ENCODE data around the gene FOXP1.

The FOXP1 gene

GRCh38 chr3:71451812-71452211, 131.7 kb downstream of the FOXP1 start:
- no peaks in the 10 kb centered on the region for H3K27me3 ChIP-seq
- TF ChIP-seq CTCF (IDR thresholded peaks at IDR 0.05) = no peak
- H3K36me3 ChIP-seq = no peaks in the 10 kb centered on the region
- peaks cover 76 to 79% of the 10 kb centered on the region in 2 experiments for H3K4me1 ChIP-seq (ENCODE audit: control insufficient read depth in 1 of 2, insufficient read depth in 1 of 2, low read depth in 1 of 2, low read length in 1 of 2)
- H3K9me3 ChIP-seq = no peaks in the 10 kb centered on the region
- H3K4me3 ChIP-seq (ENCODE audit: low read depth in 1 of 2, low read length in 1 of 2) = no peak overlapping the region
- peak overlapping the region; percentile 5 for H3K27ac ChIP-seq

- no peaks in the 10 kb centered on the region for H3K36me3 ChIP-seq
- H3K27ac ChIP-seq = peak overlapping the region; percentile 5
- H3K9me3 ChIP-seq = no peaks in the 10 kb centered on the region
- TF ChIP-seq CTCF (IDR thresholded peaks at IDR 0.05) = no peak
- no peak overlapping the region for H3K4me3 ChIP-seq (ENCODE audit: low read depth in 1 of 2, low read length in 1 of 2)
- no peaks in the 10 kb centered on the region for H3K27me3 ChIP-seq
- peaks cover 76 to 79% of the 10 kb centered on the region in 2 experiments for H3K4me1 ChIP-seq (ENCODE audit: control insufficient read depth in 1 of 2, insufficient read depth in 1 of 2, low read depth in 1 of 2, low read length in 1 of 2)
These were observed 132.5 kb downstream of the FOXP1 start for GRCh38 chr3:71451060-71451459.

- Histone ChIP-seq H3K9me3 (no peaks in the 10 kb centered on the region), H3K27me3 (no peaks in the 10 kb centered on the region), H3K4me1 (ENCODE audit: control insufficient read depth in 1 of 2, insufficient read depth in 1 of 2, low read depth in 1 of 2, low read length in 1 of 2) (peaks cover 76 to 79% of the 10 kb centered on the region in 2 experiments), H3K4me3 (ENCODE audit: low read depth in 1 of 2, low read length in 1 of 2) (no peak overlapping the region), H3K27ac (no peak overlapping the region), H3K36me3 (no peaks in the 10 kb centered on the region)
- TF ChIP-seq CTCF (IDR thresholded peaks at IDR 0.05) = no peak
These were observed 133.4 kb downstream of the FOXP1 start for GRCh38 chr3:71450162-71450561.

- Histone ChIP-seq H3K27ac (peak overlapping the region; percentile 99), H3K27me3 (no peaks in the 10 kb centered on the region), H3K4me3 (ENCODE audit: low read depth in 1 of 2, low read length in 1 of 2) (no peak overlapping the region), H3K36me3 (no peaks in the 10 kb centered on the region), H3K4me1 (ENCODE audit: control insufficient read depth in 1 of 2, insufficient read depth in 1 of 2, low read depth in 1 of 2, low read length in 1 of 2) (peaks cover 78 to 80% of the 10 kb centered on the region in 2 experiments), H3K9me3 (no peaks in the 10 kb centered on the region)
- TF ChIP-seq CTCF (IDR thresholded peaks at IDR 0.05) = no peak
These were observed 135.7 kb downstream of the FOXP1 start for GRCh38 chr3:71447803-71448202.

- H3K9me3 ChIP-seq = no peaks in the 10 kb centered on the region
- no peaks in the 10 kb centered on the region for H3K36me3 ChIP-seq
- no peak overlapping the region for H3K4me3 ChIP-seq (ENCODE audit: low read depth in 1 of 2, low read length in 1 of 2)
- H3K27me3 ChIP-seq = no peaks in the 10 kb centered on the region
- H3K27ac ChIP-seq = peak overlapping the region; percentile 99
- TF ChIP-seq CTCF (IDR thresholded peaks at IDR 0.05) = no peak
- peaks cover 78 to 80% of the 10 kb centered on the region in 2 experiments for H3K4me1 ChIP-seq (ENCODE audit: control insufficient read depth in 1 of 2, insufficient read depth in 1 of 2, low read depth in 1 of 2, low read length in 1 of 2)
These were observed 136.3 kb downstream of the FOXP1 start for GRCh38 chr3:71447197-71447596.

- Histone ChIP-seq H3K27ac (peak overlapping the region; percentile 99), H3K4me3 (ENCODE audit: low read depth in 1 of 2, low read length in 1 of 2) (no peak overlapping the region), H3K27me3 (no peaks in the 10 kb centered on the region), H3K4me1 (ENCODE audit: control insufficient read depth in 1 of 2, insufficient read depth in 1 of 2, low read depth in 1 of 2, low read length in 1 of 2) (peaks cover 79 to 80% of the 10 kb centered on the region in 2 experiments), H3K9me3 (no peaks in the 10 kb centered on the region), H3K36me3 (no peaks in the 10 kb centered on the region)
- TF ChIP-seq CTCF (IDR thresholded peaks at IDR 0.05) = no peak
These were observed 136.8 kb downstream of the FOXP1 start for GRCh38 chr3:71446734-71447133.
